Endometrial microvascular endothelial cells (primary cell): ENCODE data around the gene CTIF. TPM values are rescaled to one million over a fixed set of nuclear protein-coding genes. Genes with fewer than 3 reads are reported as not detected.

Experiments
- in situ Hi-C: cut with HindIII; loops from 2 replicates; pipeline ENCODE4 v1.10.0; 2017; ENCODE audit warnings: low sequenced_read_pairs, low pct_unique_long_range_greater_than_20kb; ENCODE audit errors: inconsistent ontology term
- total RNA-seq: library from RNA; depleted of rRNA; stranded (reverse); fragments of >200 nt; gene quantifications from one replicate; pipeline ENCODE4 v1.2.3, GENCODE V29; 2015; ENCODE audit errors: inconsistent ontology term

Gene CTIF
- total RNA-seq, 1 donor from 2014 or later, result 13.2 TPM

DNA sequence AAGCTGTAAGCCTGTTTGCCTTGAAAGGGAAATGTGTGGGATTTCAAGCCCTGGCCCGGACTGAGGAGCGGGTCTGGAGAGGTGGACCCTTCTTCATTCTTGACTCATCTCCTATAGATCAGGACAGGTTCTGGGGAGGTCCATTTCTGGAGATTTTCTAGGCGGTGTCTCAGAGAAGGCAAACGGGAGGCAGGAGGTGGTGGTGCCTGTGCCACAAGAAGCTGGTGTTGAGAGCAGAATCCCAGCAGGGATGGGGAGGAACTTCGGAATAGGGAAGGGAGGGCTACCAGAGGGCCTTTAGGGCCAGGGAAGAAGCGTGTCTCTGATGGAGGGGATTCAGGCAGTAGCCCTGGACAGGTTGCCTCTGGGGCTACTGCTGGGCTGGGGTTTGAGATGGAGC lies 93.0 kb downstream of the CTIF start:
- in situ Hi-C loops, result no loop called here

DNA sequence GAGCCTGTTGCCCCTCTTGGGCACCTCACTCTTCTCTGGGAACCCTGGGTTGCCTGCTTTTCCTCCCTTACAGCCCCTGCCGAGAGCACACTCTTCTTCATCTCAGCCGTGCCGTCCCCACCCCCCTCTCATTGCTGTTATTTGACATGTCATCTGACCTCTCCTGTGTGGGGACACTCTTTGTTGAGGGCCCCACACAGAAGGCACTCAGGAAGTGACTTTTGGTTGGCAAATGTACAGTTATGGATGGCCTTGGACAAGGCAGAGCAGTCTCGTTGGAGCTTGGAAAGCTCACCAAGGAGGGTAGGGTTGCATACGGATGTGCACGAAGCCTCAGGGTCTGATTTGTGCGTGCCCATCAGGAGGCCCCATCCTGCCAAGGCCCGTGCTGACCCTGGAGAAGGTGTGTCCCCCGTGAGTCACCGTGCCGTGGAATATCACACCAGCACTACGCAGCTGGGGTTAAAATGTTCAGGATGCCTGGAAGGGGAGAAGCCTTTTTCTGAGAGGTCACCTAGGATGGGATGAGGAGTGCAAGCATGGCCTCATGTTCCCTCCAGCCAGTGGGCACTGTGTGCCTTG lies 93.9 kb downstream of the CTIF start:
- in situ Hi-C loops, result no loop called here

DNA sequence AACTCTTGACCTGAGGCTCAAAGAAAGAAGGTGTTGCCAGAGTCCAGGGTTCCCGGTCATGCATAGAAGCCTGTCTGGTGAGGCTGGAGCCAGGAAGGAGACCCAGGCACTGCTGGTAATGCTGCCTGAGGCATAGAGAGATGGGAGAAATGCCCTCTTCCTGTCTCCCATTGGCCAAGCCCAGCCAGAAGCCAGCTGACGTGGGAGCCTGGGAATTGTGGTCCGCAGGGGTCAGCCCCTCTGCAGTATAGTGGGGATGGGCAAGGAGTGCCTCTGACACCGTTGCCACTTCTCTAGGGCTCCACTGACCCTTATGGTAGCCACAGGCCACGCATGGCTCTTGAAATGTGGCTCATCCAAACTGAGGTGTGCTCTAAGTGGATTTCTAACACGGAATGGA lies 95.7 kb downstream of the CTIF start:
- in situ Hi-C loops, result no loop called here

DNA sequence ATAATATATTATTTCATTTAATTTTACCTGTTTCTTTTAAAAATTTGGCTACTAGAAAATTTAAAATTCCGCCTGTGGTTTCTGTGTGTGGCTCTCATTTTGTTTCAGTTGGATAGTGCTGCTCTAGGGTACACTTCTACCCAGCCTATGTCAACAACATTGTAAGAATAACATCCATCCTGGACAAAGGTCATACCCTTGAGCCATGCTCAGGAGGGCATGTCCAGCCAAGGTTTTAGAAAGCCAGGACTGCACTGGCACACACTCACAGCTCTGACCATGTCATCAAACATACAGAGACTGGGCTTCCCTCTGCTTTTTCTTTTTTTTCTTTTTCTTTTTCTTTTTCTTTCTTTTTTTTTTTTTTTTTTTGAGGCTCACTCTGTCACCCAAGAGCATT lies 96.1 kb downstream of the CTIF start:
- in situ Hi-C loops, result no loop called here

DNA sequence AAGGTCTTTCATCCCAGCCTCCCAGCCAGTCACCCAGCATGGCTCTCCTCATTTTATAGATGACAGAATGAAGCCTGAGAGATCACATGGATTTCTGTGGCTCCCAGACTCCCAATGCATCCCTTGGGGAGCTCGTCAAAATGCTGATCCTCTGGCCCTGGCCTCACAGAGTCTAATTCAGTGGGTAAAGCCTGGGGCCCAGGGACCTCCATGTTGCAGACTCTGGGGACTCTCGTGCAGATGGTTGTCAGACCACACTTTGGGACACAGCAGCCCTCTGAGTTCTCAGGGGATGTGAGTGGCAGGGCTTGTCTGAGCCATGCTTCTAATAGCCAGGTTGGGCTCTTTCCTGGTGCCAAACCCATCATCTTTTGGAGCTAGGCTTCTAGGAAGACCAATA lies 97.0 kb downstream of the CTIF start:
- in situ Hi-C loops, result no loop called here

DNA sequence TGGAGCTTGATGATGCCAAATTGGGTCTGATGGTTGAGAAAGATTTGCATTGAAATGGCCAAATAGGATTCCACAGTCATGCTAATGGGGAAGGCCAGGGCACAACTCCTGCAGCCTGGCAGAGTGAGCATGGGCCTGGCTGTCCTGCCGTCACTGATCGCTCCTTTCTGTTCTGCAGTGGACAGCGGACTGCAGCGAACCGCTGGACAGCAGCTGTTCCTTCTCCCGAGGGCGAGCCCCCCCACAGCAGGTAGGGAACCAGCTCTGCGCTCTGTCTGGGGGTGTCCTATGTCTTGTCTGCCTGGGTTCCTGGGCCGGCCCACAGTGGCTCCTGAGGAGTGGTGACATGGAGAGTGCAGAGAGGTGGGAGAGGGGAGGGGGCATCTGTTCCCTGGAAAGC lies 97.6 kb downstream of the CTIF start:
- in situ Hi-C loops, result no loop called here

DNA sequence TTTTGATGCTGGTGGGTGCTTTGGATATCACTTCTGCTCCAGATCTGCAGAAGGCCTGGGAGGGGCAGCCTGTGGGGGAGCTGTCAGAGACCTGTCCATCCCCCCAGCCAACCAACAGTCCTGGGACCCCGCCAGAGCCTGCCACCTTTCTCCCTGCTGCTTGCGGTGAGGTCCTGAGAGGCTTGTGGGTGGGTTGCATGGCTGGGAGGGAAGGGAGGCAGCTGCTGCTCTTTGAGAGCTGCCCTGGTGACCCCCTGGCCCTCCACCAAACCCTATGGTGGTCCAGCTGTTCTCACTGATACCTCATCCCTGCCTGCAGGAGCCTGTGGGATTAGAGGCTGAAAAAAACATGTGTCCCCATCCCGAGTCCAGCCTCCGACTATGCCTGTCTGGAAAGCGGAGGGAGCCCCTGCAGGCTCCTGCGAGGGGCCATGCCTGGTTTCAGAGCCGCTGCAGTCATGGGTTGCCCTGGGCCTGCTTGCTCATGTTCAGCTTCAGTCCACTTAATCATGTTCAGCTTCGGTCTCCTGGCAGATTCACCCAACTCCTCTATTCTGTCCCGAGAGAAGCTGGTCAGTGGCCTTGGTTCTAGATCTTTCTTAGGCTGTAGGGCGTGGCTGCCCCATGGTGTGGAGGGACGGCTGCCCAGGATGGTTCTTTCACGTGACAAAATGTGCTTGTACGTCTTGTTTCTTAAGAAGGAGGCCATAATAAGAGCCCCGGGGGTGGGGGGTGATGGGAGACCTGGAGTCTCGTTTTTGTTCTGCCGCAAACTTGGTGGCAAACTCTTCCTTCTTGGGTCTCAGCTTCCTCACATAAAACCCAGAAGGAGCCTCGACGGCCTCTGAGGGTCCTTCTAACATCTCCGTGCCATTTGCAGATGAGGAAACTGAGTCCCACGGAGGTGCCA lies 98.5 kb downstream of the CTIF start:
- in situ Hi-C loops, result no loop called here

DNA sequence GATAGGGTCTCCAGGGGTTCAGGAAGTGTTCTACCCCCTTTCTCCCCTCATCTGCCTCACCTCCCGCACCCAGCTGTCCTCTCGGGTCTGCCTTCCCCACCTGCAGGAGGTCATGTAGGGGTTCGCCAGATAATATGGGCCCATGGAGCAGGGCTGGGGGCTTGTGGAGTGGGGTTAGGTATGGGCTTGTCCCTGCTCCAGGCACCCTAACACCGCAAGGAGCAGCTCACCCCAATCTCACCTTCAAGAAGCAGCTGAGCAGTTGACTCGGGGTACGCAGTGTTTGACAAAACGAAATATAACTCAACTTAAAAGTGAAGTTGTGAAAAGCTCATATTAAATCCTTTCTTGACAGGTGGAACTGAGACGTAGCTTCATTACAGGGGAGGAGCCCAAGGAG lies 99.6 kb downstream of the CTIF start:
- in situ Hi-C loops, result no loop called here

DNA sequence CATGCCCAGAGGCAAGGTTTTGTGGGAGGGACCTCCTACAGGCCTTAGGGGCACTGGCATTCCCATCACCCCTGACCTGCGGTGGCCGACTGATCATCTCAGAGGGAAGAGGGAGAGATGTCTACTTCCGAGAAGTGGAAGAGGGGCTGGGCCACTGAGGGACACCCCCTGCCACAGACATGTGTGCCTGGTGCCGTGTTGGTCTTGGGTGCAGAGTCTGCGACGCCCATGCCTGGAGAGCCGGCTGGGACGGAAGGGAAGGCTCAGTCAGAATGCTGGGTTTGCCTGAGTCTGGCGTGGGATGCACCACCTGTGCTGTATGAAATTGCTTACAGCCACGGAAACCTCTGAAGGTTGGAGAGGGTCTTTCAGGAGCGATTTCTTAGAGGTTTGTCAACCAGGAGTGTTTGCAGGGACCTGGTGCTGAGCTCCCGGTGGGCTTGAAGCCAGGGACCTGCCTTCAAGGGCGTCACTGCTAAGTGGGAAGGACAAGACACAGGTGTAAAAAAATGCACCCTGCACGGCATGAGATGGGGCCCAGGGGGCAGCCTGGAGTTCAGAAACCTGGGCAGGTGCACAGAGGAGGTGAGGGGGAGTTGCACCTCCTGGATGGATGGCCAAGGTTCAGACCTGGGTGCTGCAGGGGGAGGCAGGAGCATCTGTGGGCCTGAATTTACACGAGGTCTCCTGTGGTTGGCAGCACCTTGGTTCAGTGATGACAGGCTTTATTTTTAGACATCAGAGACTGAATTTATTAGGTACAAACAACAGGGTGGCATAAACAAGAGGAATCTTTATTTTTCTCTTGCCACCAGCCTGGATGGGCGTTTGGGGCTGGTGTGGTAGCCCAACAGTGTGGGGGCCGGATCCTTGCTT lies 100.3 kb downstream of the CTIF start:
- in situ Hi-C loops, result no loop called here

DNA sequence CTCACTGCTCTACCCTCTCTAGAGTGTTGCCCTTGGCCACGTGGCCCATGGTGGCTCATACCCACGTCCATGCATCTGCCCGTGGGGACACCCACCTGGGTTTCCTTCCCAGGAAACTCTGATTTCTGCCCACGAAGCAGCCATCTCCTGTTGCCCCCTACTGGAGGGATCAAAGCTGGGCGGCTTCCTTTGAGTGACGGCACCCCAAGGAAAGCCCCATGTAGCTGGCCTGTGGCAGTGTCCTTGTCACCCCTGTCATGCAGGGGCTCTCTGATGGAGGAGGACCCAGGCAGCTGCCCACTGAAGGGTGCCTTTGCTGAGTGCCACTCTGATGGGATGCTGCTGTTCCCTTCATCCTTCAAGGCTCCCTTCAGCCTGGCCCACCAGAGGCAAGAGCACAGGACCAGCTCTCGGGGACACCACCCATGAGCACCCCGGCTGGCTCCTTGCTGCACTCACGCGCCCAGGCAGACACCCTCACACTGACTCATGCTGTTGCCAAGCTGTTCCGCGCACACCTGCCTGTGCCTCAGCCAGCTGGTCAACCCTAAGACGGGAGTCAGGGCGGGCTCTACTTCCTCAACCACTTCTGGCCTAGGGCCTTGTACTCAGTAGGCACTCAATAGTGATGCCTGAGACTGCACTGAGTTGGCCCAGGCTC lies 101.1 kb downstream of the CTIF start:
- in situ Hi-C loops, result no loop called here

DNA sequence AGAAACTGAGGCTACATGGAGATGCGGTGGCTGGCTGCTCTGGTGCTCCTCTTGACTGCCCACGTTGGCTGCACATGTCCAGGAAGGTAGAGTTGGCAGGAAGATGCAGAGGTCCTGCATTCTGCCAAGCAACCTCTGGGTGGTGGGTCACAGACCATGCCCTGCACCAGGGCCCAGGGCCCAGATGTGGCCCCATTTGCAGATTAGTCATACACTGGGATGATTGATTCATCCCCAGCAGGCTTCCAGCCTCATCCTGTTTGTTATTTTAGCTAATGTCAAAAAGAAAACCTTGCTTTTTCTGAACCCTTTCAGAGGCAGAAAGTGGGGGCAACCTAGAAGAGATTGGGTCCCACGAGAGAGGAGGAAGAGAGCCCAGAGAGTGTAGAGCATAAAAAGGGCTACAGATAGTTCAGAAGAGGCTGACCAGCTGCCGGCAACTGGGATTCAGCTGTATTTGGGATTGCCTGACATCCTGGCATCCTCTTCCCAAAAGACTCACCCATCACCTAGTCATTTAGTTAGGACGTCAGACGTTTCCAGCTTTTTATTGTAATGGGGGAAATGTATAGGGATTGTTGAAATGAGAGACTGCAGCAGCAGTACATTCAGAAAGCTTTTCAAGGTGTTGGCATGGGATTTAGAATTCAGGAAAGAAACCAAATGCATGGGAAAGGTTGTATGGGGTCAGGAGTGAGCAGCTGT lies 101.9 kb downstream of the CTIF start:
- in situ Hi-C loops, result no loop called here

DNA sequence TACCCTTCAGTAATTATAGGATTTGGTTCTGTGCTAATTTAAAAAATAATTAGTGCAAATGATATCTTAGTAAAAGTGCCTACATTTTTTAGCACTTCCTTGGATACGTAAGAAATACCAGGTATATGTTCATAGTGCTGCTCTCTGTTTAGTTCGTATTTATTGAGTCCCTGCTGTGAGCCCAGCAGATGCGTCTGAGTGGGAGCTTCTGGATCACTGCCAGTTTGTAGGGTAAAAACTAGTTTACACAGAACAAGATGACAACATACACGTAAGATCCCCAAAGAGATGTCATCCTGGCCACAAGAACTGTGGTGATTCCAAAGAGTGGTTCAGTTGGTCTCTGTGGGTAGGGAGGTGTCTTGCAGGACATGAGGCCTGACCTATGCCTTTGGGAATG lies 103.2 kb downstream of the CTIF start:
- in situ Hi-C loops, result no loop called here

DNA sequence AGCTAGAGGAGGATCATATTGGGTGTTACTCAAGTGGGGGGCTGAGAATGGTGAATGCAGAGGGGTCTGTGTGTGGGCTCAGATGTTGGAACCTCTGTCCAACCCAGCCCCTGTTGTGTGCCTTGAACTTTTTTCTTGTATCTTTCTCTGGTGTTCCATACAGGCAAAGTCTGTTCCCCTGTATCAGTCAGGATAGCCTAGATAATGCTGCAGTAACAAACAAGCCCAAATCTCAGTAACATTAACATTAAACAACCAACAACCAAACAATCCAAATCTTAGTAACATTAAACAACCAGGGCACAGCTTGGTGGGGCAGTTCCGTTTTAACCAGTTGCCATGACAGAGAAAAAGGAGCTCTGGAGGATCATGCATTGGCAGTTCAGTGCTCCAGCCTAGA lies 103.7 kb downstream of the CTIF start:
- in situ Hi-C loops, result no loop called here

DNA sequence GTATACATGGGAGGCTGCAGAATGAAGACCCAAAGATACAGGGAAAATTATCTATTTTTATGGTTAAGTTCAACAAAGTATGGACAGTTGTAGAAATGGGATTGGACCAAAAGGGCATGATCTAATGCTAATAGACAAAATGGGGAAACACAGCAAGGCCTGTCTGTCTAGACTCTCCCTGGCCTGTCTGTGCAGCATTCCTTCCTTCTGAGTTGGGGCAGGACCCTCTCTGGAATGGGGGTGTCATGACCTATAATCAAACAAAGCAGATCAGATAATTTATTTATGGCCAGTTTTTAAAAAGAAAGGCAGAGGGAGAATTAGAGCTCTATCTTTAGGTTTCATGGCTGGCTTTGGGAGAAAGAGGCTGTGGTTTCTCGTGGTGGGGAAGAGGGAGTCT lies 104.4 kb downstream of the CTIF start:
- in situ Hi-C loops, result no loop called here

DNA sequence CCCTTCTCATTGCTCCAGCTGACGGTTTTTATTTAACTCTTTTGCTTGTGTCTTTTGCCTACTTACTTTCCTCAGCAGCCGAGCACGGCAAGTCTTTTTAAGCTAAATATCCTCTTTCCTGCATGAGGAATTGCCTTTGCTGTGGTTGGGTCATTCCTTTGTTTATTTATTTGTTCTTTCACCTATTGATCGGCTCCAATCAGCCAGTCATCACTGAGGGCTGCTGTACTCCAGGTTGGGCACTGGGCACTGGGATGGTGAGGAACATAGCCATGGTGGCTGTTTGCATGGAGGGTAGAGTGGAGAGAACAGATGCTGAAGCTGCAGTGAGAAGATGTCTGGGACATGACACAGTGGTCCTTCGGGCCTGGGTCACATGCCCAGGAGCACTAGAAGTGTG lies 105.2 kb downstream of the CTIF start:
- in situ Hi-C loops, result no loop called here

DNA sequence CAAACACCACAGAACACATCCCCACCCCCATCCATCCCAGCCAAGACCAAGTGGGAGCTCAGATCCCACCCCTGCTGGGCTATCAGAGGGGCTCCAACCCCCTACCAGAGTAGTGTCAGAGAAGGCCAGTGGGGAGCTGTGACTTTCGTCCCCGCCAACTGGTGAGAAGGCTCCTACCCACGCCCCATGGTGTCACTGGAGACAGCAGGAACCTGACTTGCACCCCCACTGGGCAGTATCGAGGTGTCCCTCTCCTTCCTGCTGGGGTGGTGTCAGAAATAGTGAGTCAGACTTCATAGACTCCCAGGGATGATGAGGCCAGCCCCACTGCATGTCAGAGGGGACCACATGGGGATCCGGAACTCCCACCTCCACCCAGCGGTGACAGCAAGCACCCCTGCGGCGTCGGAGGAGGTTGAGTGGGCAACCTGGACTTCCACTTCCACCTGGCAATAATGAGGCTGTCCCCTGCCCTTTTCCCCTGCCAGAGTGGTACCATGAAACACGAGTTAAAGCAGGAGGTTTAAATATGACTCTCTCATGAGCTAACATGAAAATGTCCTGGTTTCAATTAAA lies 106.7 kb downstream of the CTIF start:
- in situ Hi-C loops, result no loop called here

DNA sequence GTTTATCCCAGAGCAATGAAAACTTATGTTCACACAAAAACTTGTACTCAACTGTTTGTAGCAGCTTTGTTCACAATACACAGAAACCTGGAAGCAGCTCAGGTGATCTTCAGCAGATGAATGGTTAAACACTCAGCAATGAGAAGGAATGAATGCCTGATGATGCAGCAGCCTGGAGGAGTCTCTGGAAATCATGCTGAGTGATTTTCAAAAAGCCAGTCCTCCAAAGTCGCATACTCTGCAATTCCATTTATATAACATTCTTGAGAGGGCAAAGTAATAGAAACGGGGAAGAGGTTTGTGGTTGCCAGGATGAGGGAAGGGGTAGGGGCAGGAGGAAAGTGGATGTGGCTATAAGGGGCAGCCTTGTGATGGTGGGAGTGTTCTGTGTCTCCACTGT lies 108.1 kb downstream of the CTIF start:
- in situ Hi-C loops, result no loop called here

DNA sequence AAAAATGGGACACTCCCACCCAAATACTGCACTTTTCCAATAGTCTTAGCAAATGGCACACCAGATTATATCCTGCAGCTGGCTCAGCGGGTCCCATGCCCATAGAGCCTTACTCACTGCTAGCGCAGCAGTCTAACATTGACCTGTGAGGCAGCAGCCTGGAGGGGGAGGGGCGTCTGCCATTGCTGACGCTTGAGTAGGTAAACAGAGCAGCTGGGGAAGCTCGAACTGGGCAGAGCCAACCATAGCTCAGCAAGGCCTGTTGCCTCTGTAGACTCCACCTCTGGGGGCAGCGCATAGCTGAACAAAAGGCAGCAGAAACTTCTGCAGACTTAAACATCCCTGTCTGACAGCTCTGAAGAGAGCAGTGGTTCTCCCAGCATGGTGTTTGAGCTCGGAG lies 110.4 kb downstream of the CTIF start:
- in situ Hi-C loops, result no loop called here
